Body of pancreas (tissue), 4 donors: ENCODE results near the gene ING5. TPM values are rescaled to one million over a fixed set of nuclear protein-coding genes. Genes with fewer than 3 reads are reported as not detected.

Source experiments
- ATAC-seq: fragments of 150-250 bp; one replicate; pipeline ENCODE4 v1.9.1; 2016
- DNase-seq, 4 donors: peaks; one replicate each; pipeline ENCODE4 v3.0.0-alpha.2; 2019
- H3K27ac ChIP-seq, 4 donors: fragments of 200-600 bp; sonication (generic); 1 replicate in 3 of 4; 2 replicates in 1 of 4; pipeline versions ENCODE4 v1.5.1 to v1.6.1; 2016 to 2019; ENCODE audit warnings: mild to moderate bottlenecking in 1 of 4, mixed read lengths in 1 of 4, moderate library complexity in 1 of 4
- H3K27me3 ChIP-seq, 2 donors: fragments of 200-600 bp; sonication (generic); one replicate each; pipeline ENCODE4 v1.6.0; 2016; ENCODE audit warnings: mild to moderate bottlenecking in 1 of 2
- H3K36me3 ChIP-seq, 2 donors: fragments of 200-600 bp; sonication (generic); replicated peaks in 1 of 2; 2 replicates each; pipeline ENCODE4 v1.5.1; 2016; ENCODE audit warnings: low read depth in 2 of 2; ENCODE audit not compliant: insufficient read depth in 1 of 2
- H3K4me1 ChIP-seq: fragments of 200-600 bp; sonication (generic); one replicate; pipeline ENCODE4 v1.6.0; 2016
- H3K4me3 ChIP-seq, 2 donors: fragments of 200-600 bp; sonication (generic); 1 replicate in 1 of 2; 2 replicates in 1 of 2; pipeline ENCODE4 v1.5.1; 2016 to 2019
- H3K9me3 ChIP-seq, 3 donors: fragments of 200-600 bp; sonication (generic); 1 replicate in 2 of 3; 2 replicates in 1 of 3; pipeline ENCODE4 v1.5.1; 2016
- POLR2A ChIP-seq, 3 donors: fragments of 450-650 bp; IDR thresholded peaks; one replicate each; pipeline ENCODE4 v1.6.1; 2016; ENCODE audit warnings: antibody characterized with exemption in 3 of 3, mild to moderate bottlenecking in 2 of 3
- WGBS, 2 donors: methylation state at CpG; one replicate each; pipeline ENCODE4 v1.1.5; 2017; 5-methylcytosine and 5-hydroxymethylcytosine counted together
- intact Hi-C: fragments of 100-400 bp; cut with DNase I; formaldehyde crosslinking; loops from one replicate; pipeline ENCODE4 v1.15.1; 2023
- total RNA-seq, 2 donors: library from RNA; depleted of rRNA; stranded (reverse); fragments of >200 nt; gene quantifications; one replicate each; pipeline ENCODE4 v1.1.0, GENCODE V29; 2016
- TF ChIP-seq, protein P1 (sequence below), 7 experiments: fragments of 450-650 bp in 4 of 7; fragments of 200-600 bp in 3 of 7; sonication (generic) in 3 of 7; IDR thresholded peaks; one replicate each; pipeline ENCODE4 v1.5.1; 2016 to 2019; ENCODE audit warnings: antibody characterized with exemption in 7 of 7

The ING5 gene
- total RNA-seq, 2 donors from 2014 or later, result 28.5 to 89.0 TPM

- 88% methylated on average over 26 to 42 of the region's 42 CpGs for WGBS, 2 donors
- Histone ChIP-seq H3K27me3 (no peaks in the 10 kb centered on the region), H3K9me3 (no peaks in the 10 kb centered on the region), H3K36me3 (peaks cover 7 to 26% of the 10 kb centered on the region in 2 donors), H3K27ac (no peak overlapping the region), H3K4me3 (no peak overlapping the region), H3K4me1 (no peaks in the 10 kb centered on the region)
- no peak for TF ChIP-seq POLR2A (IDR thresholded peaks at IDR 0.05)
- TF ChIP-seq, protein P1, sequence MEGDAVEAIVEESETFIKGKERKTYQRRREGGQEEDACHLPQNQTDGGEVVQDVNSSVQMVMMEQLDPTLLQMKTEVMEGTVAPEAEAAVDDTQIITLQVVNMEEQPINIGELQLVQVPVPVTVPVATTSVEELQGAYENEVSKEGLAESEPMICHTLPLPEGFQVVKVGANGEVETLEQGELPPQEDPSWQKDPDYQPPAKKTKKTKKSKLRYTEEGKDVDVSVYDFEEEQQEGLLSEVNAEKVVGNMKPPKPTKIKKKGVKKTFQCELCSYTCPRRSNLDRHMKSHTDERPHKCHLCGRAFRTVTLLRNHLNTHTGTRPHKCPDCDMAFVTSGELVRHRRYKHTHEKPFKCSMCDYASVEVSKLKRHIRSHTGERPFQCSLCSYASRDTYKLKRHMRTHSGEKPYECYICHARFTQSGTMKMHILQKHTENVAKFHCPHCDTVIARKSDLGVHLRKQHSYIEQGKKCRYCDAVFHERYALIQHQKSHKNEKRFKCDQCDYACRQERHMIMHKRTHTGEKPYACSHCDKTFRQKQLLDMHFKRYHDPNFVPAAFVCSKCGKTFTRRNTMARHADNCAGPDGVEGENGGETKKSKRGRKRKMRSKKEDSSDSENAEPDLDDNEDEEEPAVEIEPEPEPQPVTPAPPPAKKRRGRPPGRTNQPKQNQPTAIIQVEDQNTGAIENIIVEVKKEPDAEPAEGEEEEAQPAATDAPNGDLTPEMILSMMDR (IDR thresholded peaks at IDR 0.05), result no peak
- intact Hi-C loops, result no loop called here
- ATAC-seq (no peak), DNase-seq (no peak)
Observed at GRCh38 chr2:241666627-241667400, 35.0 kb upstream of the ING5 start.

DNA sequence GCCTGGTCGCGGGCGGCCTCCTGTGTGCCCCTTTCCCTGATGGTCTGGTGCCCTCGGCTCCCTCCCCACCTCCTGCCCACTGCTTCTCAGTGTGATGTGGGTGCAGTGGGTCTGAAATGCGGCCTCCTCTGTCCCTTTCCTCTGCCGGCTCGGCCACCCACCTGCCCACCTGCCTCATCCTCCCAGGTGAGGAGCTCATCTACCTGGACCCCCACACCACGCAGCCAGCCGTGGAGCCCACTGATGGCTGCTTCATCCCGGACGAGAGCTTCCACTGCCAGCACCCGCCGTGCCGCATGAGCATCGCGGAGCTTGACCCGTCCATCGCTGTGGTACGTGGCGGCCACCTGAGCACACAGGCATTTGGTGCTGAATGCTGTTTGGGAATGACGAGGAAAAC lies 33.5 kb upstream of the ING5 start:
- 91 to 94% methylated on average over 15 to 18 of the region's 21 CpGs for WGBS, 2 donors
- H3K27ac ChIP-seq, result no peak overlapping the region
- no peaks in the 10 kb centered on the region for H3K9me3 ChIP-seq
- intact Hi-C loops, result no loop called here
- no peaks in the 10 kb centered on the region for H3K27me3 ChIP-seq
- no peaks in the 10 kb centered on the region for H3K4me1 ChIP-seq
- DNase-seq, result no peak
- H3K4me3 ChIP-seq, result no peak overlapping the region
- ATAC-seq, result no peak
- peaks cover 7 to 30% of the 10 kb centered on the region in 2 donors for H3K36me3 ChIP-seq
- TF ChIP-seq, protein P1 (IDR thresholded peaks at IDR 0.05), result no peak
- no peak for TF ChIP-seq POLR2A (IDR thresholded peaks at IDR 0.05)

DNA sequence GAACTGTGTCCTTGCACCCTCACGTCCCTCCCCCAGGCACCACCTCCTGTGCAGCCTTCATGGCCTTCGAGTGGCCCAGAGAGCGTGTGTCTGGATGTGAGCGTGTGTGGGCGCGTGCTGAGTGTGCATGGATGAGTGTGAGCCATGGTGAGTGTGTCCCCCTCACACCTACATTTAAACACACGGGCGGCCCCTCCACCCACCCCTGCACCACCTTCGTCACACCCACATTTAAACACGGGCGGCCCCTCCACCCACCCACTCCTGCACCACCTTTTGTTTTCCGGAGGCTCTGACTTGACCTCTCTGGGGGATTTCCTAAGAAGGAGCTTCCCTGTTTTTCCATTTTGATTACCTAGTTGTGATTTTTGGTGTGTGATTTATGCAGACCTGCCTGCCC lies 33.0 kb upstream of the ING5 start:
- Histone ChIP-seq H3K9me3 (no peaks in the 10 kb centered on the region), H3K4me1 (no peaks in the 10 kb centered on the region), H3K4me3 (no peak overlapping the region), H3K27me3 (no peaks in the 10 kb centered on the region), H3K27ac (no peak overlapping the region), H3K36me3 (peaks cover 7 to 30% of the 10 kb centered on the region in 2 donors)
- TF ChIP-seq, protein P1 (IDR thresholded peaks at IDR 0.05), result no peak
- no peak for TF ChIP-seq POLR2A (IDR thresholded peaks at IDR 0.05)
- ATAC-seq (no peak), DNase-seq (no peak)
- intact Hi-C loops, result no loop called here
- 92 to 95% methylated on average over 12 of the region's 12 CpGs for WGBS, 2 donors

- H3K4me1 ChIP-seq, result no peaks in the 10 kb centered on the region
- H3K9me3 ChIP-seq, result no peaks in the 10 kb centered on the region
- DNase-seq (no peak), ATAC-seq (no peak)
- no peak overlapping the region for H3K4me3 ChIP-seq
- intact Hi-C loops, result no loop called here
- H3K27me3 ChIP-seq, result no peaks in the 10 kb centered on the region
- 91 to 94% methylated on average over 22 to 31 of the region's 31 CpGs for WGBS, 2 donors
- TF ChIP-seq, protein P1 (IDR thresholded peaks at IDR 0.05), result no peak
- TF ChIP-seq POLR2A (IDR thresholded peaks at IDR 0.05), result no peak
- H3K36me3 ChIP-seq, result peaks cover 7 to 30% of the 10 kb centered on the region in 2 donors
- H3K27ac ChIP-seq, result no peak overlapping the region
Observed at GRCh38 chr2:241670333-241671110, 31.3 kb upstream of the ING5 start.
